GM12801 (cell line): ENCODE data around the gene PRSS12.

Source experiments
- TF ChIP-seq, protein P1 (sequence below): IDR thresholded peaks from one replicate; pipeline ENCODE4 v1.5.1; 2011; ENCODE audit warnings: control low read depth; ENCODE audit not compliant: insufficient read length; ENCODE audit errors: extremely low read depth

Gene PRSS12

DNA sequence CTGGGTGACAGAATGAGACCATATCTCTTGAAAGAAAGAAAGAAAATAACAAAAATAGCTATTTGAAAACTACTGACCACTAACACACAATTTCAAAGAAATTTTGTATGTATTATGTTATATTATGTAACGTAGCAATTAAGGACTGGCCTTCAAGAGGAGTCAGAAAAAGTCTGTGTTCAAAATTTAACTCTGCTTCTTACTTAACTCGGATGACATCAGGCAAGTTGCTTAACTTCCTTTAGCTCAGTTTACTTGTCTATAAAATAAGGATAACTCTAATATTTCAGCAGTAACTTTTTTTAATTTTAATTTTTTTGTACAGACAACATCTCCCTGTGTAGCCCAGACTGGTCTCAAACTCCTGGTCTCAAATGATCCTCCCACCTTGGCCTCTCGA lies 14.6 kb upstream of the PRSS12 start:
- TF ChIP-seq, protein P1, sequence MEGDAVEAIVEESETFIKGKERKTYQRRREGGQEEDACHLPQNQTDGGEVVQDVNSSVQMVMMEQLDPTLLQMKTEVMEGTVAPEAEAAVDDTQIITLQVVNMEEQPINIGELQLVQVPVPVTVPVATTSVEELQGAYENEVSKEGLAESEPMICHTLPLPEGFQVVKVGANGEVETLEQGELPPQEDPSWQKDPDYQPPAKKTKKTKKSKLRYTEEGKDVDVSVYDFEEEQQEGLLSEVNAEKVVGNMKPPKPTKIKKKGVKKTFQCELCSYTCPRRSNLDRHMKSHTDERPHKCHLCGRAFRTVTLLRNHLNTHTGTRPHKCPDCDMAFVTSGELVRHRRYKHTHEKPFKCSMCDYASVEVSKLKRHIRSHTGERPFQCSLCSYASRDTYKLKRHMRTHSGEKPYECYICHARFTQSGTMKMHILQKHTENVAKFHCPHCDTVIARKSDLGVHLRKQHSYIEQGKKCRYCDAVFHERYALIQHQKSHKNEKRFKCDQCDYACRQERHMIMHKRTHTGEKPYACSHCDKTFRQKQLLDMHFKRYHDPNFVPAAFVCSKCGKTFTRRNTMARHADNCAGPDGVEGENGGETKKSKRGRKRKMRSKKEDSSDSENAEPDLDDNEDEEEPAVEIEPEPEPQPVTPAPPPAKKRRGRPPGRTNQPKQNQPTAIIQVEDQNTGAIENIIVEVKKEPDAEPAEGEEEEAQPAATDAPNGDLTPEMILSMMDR = no peak

DNA sequence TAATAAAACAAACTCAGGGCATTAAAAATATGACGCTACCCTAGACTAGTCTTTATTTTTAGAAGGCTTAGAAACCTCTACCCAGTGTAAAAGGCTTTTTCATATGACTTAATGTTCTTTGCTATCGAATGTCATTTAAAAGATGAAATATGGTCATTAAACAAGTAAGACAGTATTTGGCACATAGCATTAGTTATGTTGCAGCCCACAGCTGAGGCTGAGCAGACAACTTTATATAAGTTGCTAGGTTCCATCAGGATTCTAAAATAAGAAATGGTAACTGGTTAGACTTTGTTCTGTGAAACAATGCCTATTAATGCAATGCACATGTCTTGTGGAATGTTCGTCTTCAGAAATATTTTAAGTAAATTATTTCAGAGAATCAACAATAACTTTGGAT lies 10.4 kb upstream of the PRSS12 start:
- TF ChIP-seq, protein P1 = no peak

DNA sequence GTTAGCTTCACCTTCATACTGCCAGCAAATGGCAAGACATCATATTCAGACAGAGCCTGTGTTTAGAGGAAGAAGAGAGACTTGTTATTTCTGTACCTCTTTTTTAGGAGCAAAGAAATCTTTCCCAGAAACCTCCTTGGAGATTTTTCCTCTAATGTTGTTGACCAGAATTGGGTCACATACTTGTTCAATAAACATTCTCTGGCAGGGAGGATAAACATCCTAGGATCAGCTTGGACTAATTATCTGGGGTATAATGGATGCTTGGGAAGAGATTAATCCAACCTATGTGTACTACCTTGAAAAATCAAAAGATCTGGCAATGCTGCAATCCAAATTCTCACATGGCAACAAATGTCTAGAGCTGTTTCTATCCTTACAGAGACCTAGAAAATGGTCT lies 8.4 kb upstream of the PRSS12 start:
- TF ChIP-seq, protein P1 = no peak

DNA sequence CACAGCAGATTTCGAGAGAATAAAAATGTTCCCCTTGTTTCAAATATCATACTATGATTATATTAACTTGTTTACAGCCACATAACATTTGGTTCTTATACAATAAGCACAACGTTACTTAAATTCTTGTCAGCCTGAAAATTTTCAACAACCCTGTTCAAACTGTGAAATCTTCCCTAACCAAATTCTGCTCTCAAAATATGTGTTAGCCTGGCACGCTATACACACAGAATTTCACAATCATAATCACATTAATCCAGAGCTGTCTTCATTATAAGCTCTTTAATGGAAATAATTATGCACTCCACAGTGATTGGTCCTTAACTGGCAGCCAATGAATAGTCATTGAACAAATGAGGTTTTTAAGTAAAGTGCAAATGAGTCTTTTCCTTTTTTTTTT lies 7.3 kb upstream of the PRSS12 start:
- TF ChIP-seq, protein P1 = no peak

DNA sequence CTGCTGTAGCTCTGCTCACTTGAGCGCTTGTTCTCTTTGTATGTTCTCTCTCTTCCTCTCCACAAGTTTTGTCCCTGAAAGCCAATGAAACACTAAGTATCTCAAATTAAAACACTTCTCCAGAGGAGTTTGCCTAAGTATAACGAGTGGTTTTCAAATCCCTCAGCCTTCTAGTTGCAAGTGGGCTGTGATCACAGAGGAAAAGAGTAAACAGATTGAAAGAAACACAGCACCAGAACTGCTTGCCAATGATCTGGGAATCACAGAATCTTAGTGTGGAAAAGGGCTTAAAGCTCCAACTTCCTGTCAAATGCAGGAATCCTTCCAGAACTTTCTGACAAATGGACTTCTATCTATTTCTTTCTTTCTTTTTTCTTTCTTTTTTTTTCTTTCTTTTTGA lies 4.8 kb upstream of the PRSS12 start:
- TF ChIP-seq, protein P1 = no peak

DNA sequence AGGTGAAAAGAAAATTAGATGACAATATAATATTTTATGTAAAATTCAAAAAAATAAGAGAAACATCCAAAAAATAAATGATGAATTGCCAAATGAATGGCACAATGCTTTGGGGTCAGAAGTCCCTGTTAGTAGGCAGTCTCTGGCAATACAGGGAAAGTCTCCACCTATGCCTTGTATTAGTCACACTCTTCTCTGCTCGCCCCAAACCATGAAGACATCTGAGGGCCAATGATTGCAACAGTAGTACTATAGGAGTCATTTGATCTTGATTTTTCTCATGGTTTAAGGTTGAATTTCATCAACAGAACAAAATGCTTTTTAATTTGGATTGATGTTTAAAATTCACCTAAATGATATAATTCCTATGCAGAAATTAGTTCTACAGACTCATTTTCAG lies 3.9 kb upstream of the PRSS12 start:
- TF ChIP-seq, protein P1 = no peak

DNA sequence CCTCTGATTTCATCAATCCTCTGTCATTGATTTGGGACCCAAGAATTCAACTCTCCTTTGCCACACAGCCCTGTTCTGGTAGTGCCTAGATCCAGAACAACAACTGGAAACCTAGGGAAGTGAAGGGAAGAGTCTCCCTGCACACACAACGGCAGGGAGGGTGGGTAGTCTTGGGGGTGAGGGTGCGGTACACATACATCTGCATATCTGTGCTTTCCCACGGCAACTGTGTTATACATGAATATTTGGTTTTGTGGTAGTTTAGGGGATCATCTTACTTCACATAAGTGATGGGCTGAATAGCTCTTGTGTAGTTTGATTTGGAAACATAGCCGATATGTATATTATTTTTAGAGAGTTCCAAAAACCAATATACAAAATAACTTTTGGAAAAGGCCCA lies 3.3 kb upstream of the PRSS12 start:
- TF ChIP-seq, protein P1 = no peak

DNA sequence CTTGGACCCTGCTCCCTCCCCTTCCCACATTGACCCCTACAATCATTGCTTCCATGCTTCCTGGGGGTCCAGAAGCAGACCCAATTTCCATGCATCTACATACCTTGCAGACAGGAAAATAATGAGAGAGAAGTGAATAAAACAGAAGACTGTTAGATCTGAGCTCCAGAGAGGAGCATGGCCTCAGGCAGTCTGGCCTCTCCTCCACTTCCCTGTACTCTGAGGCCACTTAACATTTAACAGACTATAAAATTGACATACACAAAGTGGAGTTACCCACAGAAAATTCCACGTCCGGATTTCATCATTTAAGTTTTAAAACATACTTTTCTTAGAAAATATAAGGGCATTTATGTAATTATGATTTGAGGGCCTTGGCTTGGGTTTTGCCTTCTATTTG lies 2.1 kb upstream of the PRSS12 start:
- TF ChIP-seq, protein P1 = no peak
